Uterus (tissue), 2 donors: Measurements from ENCODE around the gene ADARB2.

Source experiments
- POLR2A ChIP-seq, 2 donors: fragments of 450-650 bp; IDR thresholded peaks; one replicate each; pipeline ENCODE4 v1.6.1; 2016; ENCODE audit warnings: antibody characterized with exemption in 2 of 2, mild to moderate bottlenecking in 1 of 2, moderate library complexity in 1 of 2
- TF ChIP-seq, protein P1 (sequence below), 4 experiments: fragments of 200-600 bp in 2 of 4; fragments of 450-650 bp in 2 of 4; sonication (generic) in 2 of 4; IDR thresholded peaks; one replicate each; pipeline ENCODE4 v1.5.1; 2016 to 2019; ENCODE audit warnings: antibody characterized with exemption in 4 of 4, mild to moderate bottlenecking in 2 of 4, moderate library complexity in 1 of 4

DNA sequence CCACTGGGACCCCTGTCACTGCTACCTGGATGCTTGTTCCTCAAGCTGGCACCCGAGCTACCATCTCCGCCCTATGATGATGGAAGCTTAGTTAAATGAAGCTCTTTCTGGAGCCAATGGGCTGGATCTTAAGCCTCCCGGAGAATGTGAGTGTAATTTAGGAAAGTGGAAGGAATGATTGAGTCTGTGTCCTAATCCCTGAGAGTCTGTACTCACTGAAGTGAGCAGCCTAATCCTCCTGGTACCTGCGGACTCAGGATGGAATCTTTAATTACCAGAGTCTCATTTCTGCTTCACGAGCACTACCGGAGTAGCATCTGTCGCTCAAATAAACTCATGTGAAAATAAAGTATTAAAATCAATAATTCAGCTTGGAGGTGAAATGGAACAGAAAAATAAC, 425.6 kb downstream of the ADARB2 start:
- TF ChIP-seq, protein P1, sequence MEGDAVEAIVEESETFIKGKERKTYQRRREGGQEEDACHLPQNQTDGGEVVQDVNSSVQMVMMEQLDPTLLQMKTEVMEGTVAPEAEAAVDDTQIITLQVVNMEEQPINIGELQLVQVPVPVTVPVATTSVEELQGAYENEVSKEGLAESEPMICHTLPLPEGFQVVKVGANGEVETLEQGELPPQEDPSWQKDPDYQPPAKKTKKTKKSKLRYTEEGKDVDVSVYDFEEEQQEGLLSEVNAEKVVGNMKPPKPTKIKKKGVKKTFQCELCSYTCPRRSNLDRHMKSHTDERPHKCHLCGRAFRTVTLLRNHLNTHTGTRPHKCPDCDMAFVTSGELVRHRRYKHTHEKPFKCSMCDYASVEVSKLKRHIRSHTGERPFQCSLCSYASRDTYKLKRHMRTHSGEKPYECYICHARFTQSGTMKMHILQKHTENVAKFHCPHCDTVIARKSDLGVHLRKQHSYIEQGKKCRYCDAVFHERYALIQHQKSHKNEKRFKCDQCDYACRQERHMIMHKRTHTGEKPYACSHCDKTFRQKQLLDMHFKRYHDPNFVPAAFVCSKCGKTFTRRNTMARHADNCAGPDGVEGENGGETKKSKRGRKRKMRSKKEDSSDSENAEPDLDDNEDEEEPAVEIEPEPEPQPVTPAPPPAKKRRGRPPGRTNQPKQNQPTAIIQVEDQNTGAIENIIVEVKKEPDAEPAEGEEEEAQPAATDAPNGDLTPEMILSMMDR (IDR thresholded peaks at IDR 0.05) = no peak
- TF ChIP-seq POLR2A (IDR thresholded peaks at IDR 0.05) = no peak
